Ovary (tissue), 3 donors: ENCODE measurements around the gene PCDHA11.

ENCODE experiments used
- EP300 ChIP-seq: sonication (generic); formaldehyde crosslinking; IDR thresholded peaks from one replicate; pipeline ENCODE4 v1.6.1; 2017; ENCODE audit warnings: antibody characterized with exemption
- POLR2A ChIP-seq: fragments of 450-650 bp; IDR thresholded peaks from one replicate; pipeline ENCODE4 v1.6.1; 2017; ENCODE audit warnings: antibody characterized with exemption, mild to moderate bottlenecking, moderate library complexity
- TF ChIP-seq, protein P1 (sequence below), 3 donors: fragments of 450-650 bp in 2 of 3; fragments of 200-600 bp in 1 of 3; IDR thresholded peaks; one replicate each; pipeline versions ENCODE4 v1.5.1 to v1.8.0; 2016 to 2022; ENCODE audit warnings: antibody characterized with exemption in 3 of 3, mild to moderate bottlenecking in 1 of 3
- donor health status: DM: no; HTN: no; CAD: no.

DNA sequence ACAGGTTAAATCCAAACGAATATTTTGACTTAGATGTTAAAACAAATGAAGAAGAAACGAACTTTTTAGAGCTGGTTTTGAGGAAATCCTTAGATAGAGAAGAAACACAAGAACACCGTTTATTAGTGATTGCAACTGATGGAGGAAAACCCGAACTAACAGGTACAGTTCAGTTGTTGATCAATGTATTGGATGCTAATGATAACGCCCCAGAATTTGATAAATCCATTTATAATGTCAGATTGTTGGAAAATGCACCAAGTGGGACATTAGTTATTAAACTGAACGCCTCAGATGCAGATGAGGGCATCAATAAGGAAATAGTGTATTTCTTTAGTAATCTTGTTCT lies 46.5 kb upstream of the PCDHA11 start:
- TF ChIP-seq EP300, result no peak
- TF ChIP-seq, protein P1, sequence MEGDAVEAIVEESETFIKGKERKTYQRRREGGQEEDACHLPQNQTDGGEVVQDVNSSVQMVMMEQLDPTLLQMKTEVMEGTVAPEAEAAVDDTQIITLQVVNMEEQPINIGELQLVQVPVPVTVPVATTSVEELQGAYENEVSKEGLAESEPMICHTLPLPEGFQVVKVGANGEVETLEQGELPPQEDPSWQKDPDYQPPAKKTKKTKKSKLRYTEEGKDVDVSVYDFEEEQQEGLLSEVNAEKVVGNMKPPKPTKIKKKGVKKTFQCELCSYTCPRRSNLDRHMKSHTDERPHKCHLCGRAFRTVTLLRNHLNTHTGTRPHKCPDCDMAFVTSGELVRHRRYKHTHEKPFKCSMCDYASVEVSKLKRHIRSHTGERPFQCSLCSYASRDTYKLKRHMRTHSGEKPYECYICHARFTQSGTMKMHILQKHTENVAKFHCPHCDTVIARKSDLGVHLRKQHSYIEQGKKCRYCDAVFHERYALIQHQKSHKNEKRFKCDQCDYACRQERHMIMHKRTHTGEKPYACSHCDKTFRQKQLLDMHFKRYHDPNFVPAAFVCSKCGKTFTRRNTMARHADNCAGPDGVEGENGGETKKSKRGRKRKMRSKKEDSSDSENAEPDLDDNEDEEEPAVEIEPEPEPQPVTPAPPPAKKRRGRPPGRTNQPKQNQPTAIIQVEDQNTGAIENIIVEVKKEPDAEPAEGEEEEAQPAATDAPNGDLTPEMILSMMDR (IDR thresholded peaks at IDR 0.05), result no peak
- TF ChIP-seq POLR2A, result no peak
